ENCODE data around the gene EXOC4.

Gene EXOC4

GRCh38 chr7:133564484-133564883 is 311.6 kb downstream of the EXOC4 start:
- Histone ChIP-seq H3K36me3 (ENCODE audit: control insufficient read depth, insufficient read depth, low read length) (no peaks in the 10 kb centered on the region), H3K4me1 (ENCODE audit: control insufficient read depth, insufficient read depth, low read length) (no peaks in the 10 kb centered on the region), H3K4me3 (ENCODE audit: low read depth, low read length) (no peak overlapping the region), H3K27me3 (ENCODE audit: control insufficient read depth, insufficient read depth, low read length) (no peaks in the 10 kb centered on the region), H3K9me3 (ENCODE audit: control insufficient read depth, insufficient read depth, low read depth, low read length) (no peaks in the 10 kb centered on the region), H3K27ac (ENCODE audit: low read depth, low read length) (no peak overlapping the region), H3K9ac (ENCODE audit: low read length) (no peak overlapping the region)

GRCh38 chr7:133568544-133568943 is 315.7 kb downstream of the EXOC4 start:
- Histone ChIP-seq H3K27ac (ENCODE audit: low read depth, low read length) (no peak overlapping the region), H3K4me3 (ENCODE audit: low read depth, low read length) (no peak overlapping the region), H3K9ac (ENCODE audit: low read length) (no peak overlapping the region), H3K4me1 (ENCODE audit: control insufficient read depth, insufficient read depth, low read length) (no peaks in the 10 kb centered on the region), H3K9me3 (ENCODE audit: control insufficient read depth, insufficient read depth, low read depth, low read length) (no peaks in the 10 kb centered on the region), H3K36me3 (ENCODE audit: control insufficient read depth, insufficient read depth, low read length) (no peaks in the 10 kb centered on the region), H3K27me3 (ENCODE audit: control insufficient read depth, insufficient read depth, low read length) (no peaks in the 10 kb centered on the region)

- no peaks in the 10 kb centered on the region for H3K36me3 ChIP-seq (ENCODE audit: control insufficient read depth, insufficient read depth, low read length)
- H3K9ac ChIP-seq (ENCODE audit: low read length): no peak overlapping the region
- no peaks in the 10 kb centered on the region for H3K27me3 ChIP-seq (ENCODE audit: control insufficient read depth, insufficient read depth, low read length)
- H3K4me3 ChIP-seq (ENCODE audit: low read depth, low read length): no peak overlapping the region
- H3K27ac ChIP-seq (ENCODE audit: low read depth, low read length): no peak overlapping the region
- no peaks in the 10 kb centered on the region for H3K4me1 ChIP-seq (ENCODE audit: control insufficient read depth, insufficient read depth, low read length)
- H3K9me3 ChIP-seq (ENCODE audit: control insufficient read depth, insufficient read depth, low read depth, low read length): no peaks in the 10 kb centered on the region
Observed at GRCh38 chr7:133570321-133570720, 317.4 kb downstream of the EXOC4 start.

- H3K36me3 ChIP-seq (ENCODE audit: control insufficient read depth, insufficient read depth, low read length): no peaks in the 10 kb centered on the region
- H3K27ac ChIP-seq (ENCODE audit: low read depth, low read length): no peak overlapping the region
- no peaks in the 10 kb centered on the region for H3K4me1 ChIP-seq (ENCODE audit: control insufficient read depth, insufficient read depth, low read length)
- H3K9ac ChIP-seq (ENCODE audit: low read length): no peak overlapping the region
- no peaks in the 10 kb centered on the region for H3K27me3 ChIP-seq (ENCODE audit: control insufficient read depth, insufficient read depth, low read length)
- no peak overlapping the region for H3K4me3 ChIP-seq (ENCODE audit: low read depth, low read length)
- no peaks in the 10 kb centered on the region for H3K9me3 ChIP-seq (ENCODE audit: control insufficient read depth, insufficient read depth, low read depth, low read length)
Observed at GRCh38 chr7:133571076-133571475, 318.2 kb downstream of the EXOC4 start.

GRCh38 chr7:133572087-133572486 is 319.2 kb downstream of the EXOC4 start:
- Histone ChIP-seq H3K4me3 (ENCODE audit: low read depth, low read length) (no peak overlapping the region), H3K36me3 (ENCODE audit: control insufficient read depth, insufficient read depth, low read length) (no peaks in the 10 kb centered on the region), H3K9ac (ENCODE audit: low read length) (no peak overlapping the region), H3K9me3 (ENCODE audit: control insufficient read depth, insufficient read depth, low read depth, low read length) (no peaks in the 10 kb centered on the region), H3K27ac (ENCODE audit: low read depth, low read length) (no peak overlapping the region), H3K4me1 (ENCODE audit: control insufficient read depth, insufficient read depth, low read length) (no peaks in the 10 kb centered on the region), H3K27me3 (ENCODE audit: control insufficient read depth, insufficient read depth, low read length) (no peaks in the 10 kb centered on the region)

GRCh38 chr7:133572843-133573242 is 320.0 kb downstream of the EXOC4 start:
- no peak overlapping the region for H3K27ac ChIP-seq (ENCODE audit: low read depth, low read length)
- no peak overlapping the region for H3K4me3 ChIP-seq (ENCODE audit: low read depth, low read length)
- H3K36me3 ChIP-seq (ENCODE audit: control insufficient read depth, insufficient read depth, low read length): no peaks in the 10 kb centered on the region
- no peak overlapping the region for H3K9ac ChIP-seq (ENCODE audit: low read length)
- no peaks in the 10 kb centered on the region for H3K27me3 ChIP-seq (ENCODE audit: control insufficient read depth, insufficient read depth, low read length)
- H3K9me3 ChIP-seq (ENCODE audit: control insufficient read depth, insufficient read depth, low read depth, low read length): no peaks in the 10 kb centered on the region
- no peaks in the 10 kb centered on the region for H3K4me1 ChIP-seq (ENCODE audit: control insufficient read depth, insufficient read depth, low read length)

GRCh38 chr7:133573554-133574265 is 320.8 kb downstream of the EXOC4 start:
- Histone ChIP-seq H3K9ac (ENCODE audit: low read length) (no peak overlapping the region), H3K27me3 (ENCODE audit: control insufficient read depth, insufficient read depth, low read length) (no peaks in the 10 kb centered on the region), H3K4me3 (ENCODE audit: low read depth, low read length) (no peak overlapping the region), H3K9me3 (ENCODE audit: control insufficient read depth, insufficient read depth, low read depth, low read length) (no peaks in the 10 kb centered on the region), H3K27ac (ENCODE audit: low read depth, low read length) (no peak overlapping the region), H3K36me3 (ENCODE audit: control insufficient read depth, insufficient read depth, low read length) (no peaks in the 10 kb centered on the region), H3K4me1 (ENCODE audit: control insufficient read depth, insufficient read depth, low read length) (no peaks in the 10 kb centered on the region)

- no peak overlapping the region for H3K9ac ChIP-seq (ENCODE audit: low read length)
- H3K27me3 ChIP-seq (ENCODE audit: control insufficient read depth, insufficient read depth, low read length): no peaks in the 10 kb centered on the region
- no peaks in the 10 kb centered on the region for H3K4me1 ChIP-seq (ENCODE audit: control insufficient read depth, insufficient read depth, low read length)
- no peaks in the 10 kb centered on the region for H3K36me3 ChIP-seq (ENCODE audit: control insufficient read depth, insufficient read depth, low read length)
- H3K4me3 ChIP-seq (ENCODE audit: low read depth, low read length): no peak overlapping the region
- H3K27ac ChIP-seq (ENCODE audit: low read depth, low read length): no peak overlapping the region
- no peaks in the 10 kb centered on the region for H3K9me3 ChIP-seq (ENCODE audit: control insufficient read depth, insufficient read depth, low read depth, low read length)
Observed at GRCh38 chr7:133575726-133576440, 323.0 kb downstream of the EXOC4 start.

- H3K4me1 ChIP-seq (ENCODE audit: control insufficient read depth, insufficient read depth, low read length): no peaks in the 10 kb centered on the region
- H3K27ac ChIP-seq (ENCODE audit: low read depth, low read length): no peak overlapping the region
- no peaks in the 10 kb centered on the region for H3K27me3 ChIP-seq (ENCODE audit: control insufficient read depth, insufficient read depth, low read length)
- no peaks in the 10 kb centered on the region for H3K36me3 ChIP-seq (ENCODE audit: control insufficient read depth, insufficient read depth, low read length)
- no peak overlapping the region for H3K4me3 ChIP-seq (ENCODE audit: low read depth, low read length)
- H3K9me3 ChIP-seq (ENCODE audit: control insufficient read depth, insufficient read depth, low read depth, low read length): no peaks in the 10 kb centered on the region
- H3K9ac ChIP-seq (ENCODE audit: low read length): no peak overlapping the region
Observed at GRCh38 chr7:133576612-133577168, 323.8 kb downstream of the EXOC4 start.

- no peaks in the 10 kb centered on the region for H3K27me3 ChIP-seq (ENCODE audit: control insufficient read depth, insufficient read depth, low read length)
- H3K9ac ChIP-seq (ENCODE audit: low read length): no peak overlapping the region
- no peak overlapping the region for H3K4me3 ChIP-seq (ENCODE audit: low read depth, low read length)
- no peaks in the 10 kb centered on the region for H3K9me3 ChIP-seq (ENCODE audit: control insufficient read depth, insufficient read depth, low read depth, low read length)
- 0 out of 2 replicates have a peak, but pooled peaks cover 3% of the 10 kb centered on the region for H3K4me1 ChIP-seq (ENCODE audit: control insufficient read depth, insufficient read depth, low read length)
- H3K36me3 ChIP-seq (ENCODE audit: control insufficient read depth, insufficient read depth, low read length): no peaks in the 10 kb centered on the region
- H3K27ac ChIP-seq (ENCODE audit: low read depth, low read length): no peak overlapping the region
Observed at GRCh38 chr7:133582766-133583523, 330.1 kb downstream of the EXOC4 start.

Data from HUES6 (cell line).